Loucy (cell line): ENCODE measurements around the gene CLDN10.

Source experiments
- EZH2phosphoT487 ChIP-seq: fragments of 200-600 bp; IDR thresholded peaks from 2 replicates; pipeline ENCODE4 v1.6.1; 2018; ENCODE audit warnings: antibody characterized with exemption, mild to moderate bottlenecking, moderate library complexity, borderline replicate concordance
- TF ChIP-seq, protein P1 (sequence below): fragments of 200-600 bp; sonication (generic); conservative IDR thresholded peaks from 2 replicates; pipeline ENCODE4 v1.5.1; 2014; ENCODE audit warnings: mild to moderate bottlenecking, antibody characterized with exemption, low read length

GRCh38 chr13:95553581-95554385 is 1.3 kb downstream of the CLDN10 start:
- TF ChIP-seq, protein P1, sequence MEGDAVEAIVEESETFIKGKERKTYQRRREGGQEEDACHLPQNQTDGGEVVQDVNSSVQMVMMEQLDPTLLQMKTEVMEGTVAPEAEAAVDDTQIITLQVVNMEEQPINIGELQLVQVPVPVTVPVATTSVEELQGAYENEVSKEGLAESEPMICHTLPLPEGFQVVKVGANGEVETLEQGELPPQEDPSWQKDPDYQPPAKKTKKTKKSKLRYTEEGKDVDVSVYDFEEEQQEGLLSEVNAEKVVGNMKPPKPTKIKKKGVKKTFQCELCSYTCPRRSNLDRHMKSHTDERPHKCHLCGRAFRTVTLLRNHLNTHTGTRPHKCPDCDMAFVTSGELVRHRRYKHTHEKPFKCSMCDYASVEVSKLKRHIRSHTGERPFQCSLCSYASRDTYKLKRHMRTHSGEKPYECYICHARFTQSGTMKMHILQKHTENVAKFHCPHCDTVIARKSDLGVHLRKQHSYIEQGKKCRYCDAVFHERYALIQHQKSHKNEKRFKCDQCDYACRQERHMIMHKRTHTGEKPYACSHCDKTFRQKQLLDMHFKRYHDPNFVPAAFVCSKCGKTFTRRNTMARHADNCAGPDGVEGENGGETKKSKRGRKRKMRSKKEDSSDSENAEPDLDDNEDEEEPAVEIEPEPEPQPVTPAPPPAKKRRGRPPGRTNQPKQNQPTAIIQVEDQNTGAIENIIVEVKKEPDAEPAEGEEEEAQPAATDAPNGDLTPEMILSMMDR = no peak
- no peak for TF ChIP-seq EZH2phosphoT487
